ENCODE data around the gene DNAI1.

Gene DNAI1

GRCh38 chr9:34514816-34515215, 56.2 kb downstream of the DNAI1 start:
- H3K4me3 ChIP-seq (replicated peaks; ENCODE audit: low read depth, low read length), result no peak overlapping the region
- DNase-seq (ENCODE audit: extremely low read depth, low read depth), result no peak
- no peak for TF ChIP-seq CTCF (IDR thresholded peaks at IDR 0.05; ENCODE audit: low read depth, low read length, missing control alignments)

GRCh38 chr9:34515959-34516358, 57.4 kb downstream of the DNAI1 start:
- no peak for TF ChIP-seq CTCF (IDR thresholded peaks at IDR 0.05; ENCODE audit: low read depth, low read length, missing control alignments)
- no peak overlapping the region for H3K4me3 ChIP-seq (replicated peaks; ENCODE audit: low read depth, low read length)
- DNase-seq (ENCODE audit: extremely low read depth, low read depth), result no peak

GRCh38 chr9:34517185-34517584, 58.6 kb downstream of the DNAI1 start:
- TF ChIP-seq CTCF (IDR thresholded peaks at IDR 0.05; ENCODE audit: low read depth, low read length, missing control alignments), result no peak

GRCh38 chr9:34518110-34518616, 59.6 kb downstream of the DNAI1 start:
- DNase-seq (ENCODE audit: extremely low read depth, low read depth), result no peak
- no peak for TF ChIP-seq CTCF (IDR thresholded peaks at IDR 0.05; ENCODE audit: low read depth, low read length, missing control alignments)
- H3K4me3 ChIP-seq (replicated peaks; ENCODE audit: low read depth, low read length), result no peak overlapping the region

More at GRCh38 chr9:34517185-34517584, 58.6 kb downstream of the DNAI1 start:
- no peak overlapping the region for H3K4me3 ChIP-seq (replicated peaks; ENCODE audit: low read depth, low read length)
- no peak for DNase-seq (ENCODE audit: extremely low read depth, low read depth)

- no peak for TF ChIP-seq CTCF (IDR thresholded peaks at IDR 0.05; ENCODE audit: low read depth, low read length, missing control alignments)
Measured at GRCh38 chr9:34518896-34519295, 60.3 kb downstream of the DNAI1 start.

GRCh38 chr9:34519321-34520020, 60.9 kb downstream of the DNAI1 start:
- DNase-seq (ENCODE audit: extremely low read depth, low read depth), result no peak
- H3K4me3 ChIP-seq (replicated peaks; ENCODE audit: low read depth, low read length), result no peak overlapping the region
- TF ChIP-seq CTCF (IDR thresholded peaks at IDR 0.05; ENCODE audit: low read depth, low read length, missing control alignments), result no peak

More at GRCh38 chr9:34518896-34519295, 60.3 kb downstream of the DNAI1 start:
- DNase-seq (ENCODE audit: extremely low read depth, low read depth), result no peak
- no peak overlapping the region for H3K4me3 ChIP-seq (replicated peaks; ENCODE audit: low read depth, low read length)
